Stimulated activated CD8-positive, alpha-beta memory T cell treated with anti-CD3 and anti-CD28 coated beads, Interleukin-12 subunit alpha, Interleukin-12 subunit beta, amount 100 ng/mL, for 24 hours (primary cell): ENCODE results near the gene ZBTB7C.
"Not testable (repeated sequence)": the region's sequence is repeated elsewhere in the genome, so short reads cannot be mapped to it uniquely, and the experiment has no call there.

Experiments
- DNase-seq: peaks from one replicate; pipeline ENCODE4 v3.0.0-alpha.2; 2020; ENCODE audit errors: extremely low read depth

Gene ZBTB7C

GRCh38 chr18:48296581-48296980 lies 112.6 kb downstream of the ZBTB7C start:
- no peak for DNase-seq

- DNase-seq: no peak
Measured at GRCh38 chr18:48295586-48296311, 113.4 kb downstream of the ZBTB7C start.

GRCh38 chr18:48294899-48295585 lies 114.1 kb downstream of the ZBTB7C start:
- no peak for DNase-seq

- DNase-seq: no peak
Measured at GRCh38 chr18:48293954-48294898, 115.0 kb downstream of the ZBTB7C start.

- DNase-seq: no peak
Measured at GRCh38 chr18:48292782-48293424, 116.3 kb downstream of the ZBTB7C start.

- DNase-seq: no peak
Measured at GRCh38 chr18:48292229-48292628, 117.0 kb downstream of the ZBTB7C start.

GRCh38 chr18:48290162-48290926 lies 118.8 kb downstream of the ZBTB7C start:
- DNase-seq: no peak

- no peak for DNase-seq
Measured at GRCh38 chr18:48284743-48285142, 124.4 kb downstream of the ZBTB7C start.

- not testable (repeated sequence) for DNase-seq
Measured at GRCh38 chr18:48284011-48284410, 125.2 kb downstream of the ZBTB7C start.

GRCh38 chr18:48281460-48281859 lies 127.7 kb downstream of the ZBTB7C start:
- DNase-seq: not testable (repeated sequence)

- DNase-seq: no peak
Measured at GRCh38 chr18:48279312-48279711, 129.9 kb downstream of the ZBTB7C start.

GRCh38 chr18:48278081-48278480 lies 131.1 kb downstream of the ZBTB7C start:
- no peak for DNase-seq

GRCh38 chr18:48274301-48274700 lies 134.9 kb downstream of the ZBTB7C start:
- DNase-seq: no peak

- no peak for DNase-seq
Measured at GRCh38 chr18:48270929-48271328, 138.3 kb downstream of the ZBTB7C start.

GRCh38 chr18:48265328-48265727 lies 143.9 kb downstream of the ZBTB7C start:
- no peak for DNase-seq

- no peak for DNase-seq
Measured at GRCh38 chr18:48263914-48264902, 145.0 kb downstream of the ZBTB7C start.

GRCh38 chr18:48263192-48263853 lies 145.9 kb downstream of the ZBTB7C start:
- DNase-seq: no peak

GRCh38 chr18:48260237-48260636 lies 148.9 kb downstream of the ZBTB7C start:
- no peak for DNase-seq

- no peak for DNase-seq
Measured at GRCh38 chr18:48256848-48257247, 152.3 kb downstream of the ZBTB7C start.
